ENCODE measurements around the gene OR10A6.

GRCh38 chr11:7893796-7894195 lies 37.3 kb downstream of the OR10A6 start:
- TF ChIP-seq, protein P1, sequence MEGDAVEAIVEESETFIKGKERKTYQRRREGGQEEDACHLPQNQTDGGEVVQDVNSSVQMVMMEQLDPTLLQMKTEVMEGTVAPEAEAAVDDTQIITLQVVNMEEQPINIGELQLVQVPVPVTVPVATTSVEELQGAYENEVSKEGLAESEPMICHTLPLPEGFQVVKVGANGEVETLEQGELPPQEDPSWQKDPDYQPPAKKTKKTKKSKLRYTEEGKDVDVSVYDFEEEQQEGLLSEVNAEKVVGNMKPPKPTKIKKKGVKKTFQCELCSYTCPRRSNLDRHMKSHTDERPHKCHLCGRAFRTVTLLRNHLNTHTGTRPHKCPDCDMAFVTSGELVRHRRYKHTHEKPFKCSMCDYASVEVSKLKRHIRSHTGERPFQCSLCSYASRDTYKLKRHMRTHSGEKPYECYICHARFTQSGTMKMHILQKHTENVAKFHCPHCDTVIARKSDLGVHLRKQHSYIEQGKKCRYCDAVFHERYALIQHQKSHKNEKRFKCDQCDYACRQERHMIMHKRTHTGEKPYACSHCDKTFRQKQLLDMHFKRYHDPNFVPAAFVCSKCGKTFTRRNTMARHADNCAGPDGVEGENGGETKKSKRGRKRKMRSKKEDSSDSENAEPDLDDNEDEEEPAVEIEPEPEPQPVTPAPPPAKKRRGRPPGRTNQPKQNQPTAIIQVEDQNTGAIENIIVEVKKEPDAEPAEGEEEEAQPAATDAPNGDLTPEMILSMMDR (IDR thresholded peaks at IDR 0.05), result no peak
- TF ChIP-seq POLR2A (IDR thresholded peaks at IDR 0.05), result no peak

All from testis (tissue), 2 donors.